Stimulated activated CD8-positive, alpha-beta memory T cell treated with anti-CD3 and anti-CD28 coated beads, Interleukin-2, amount 100 ng/mL, for 48 hours (primary cell): Measurements from ENCODE around the gene NHLRC4.

Experiments used
- DNase-seq, 2 donors: peaks; one replicate each; pipeline ENCODE4 v3.0.0-alpha.2; 2020; ENCODE audit warnings: low read depth in 2 of 2

Gene NHLRC4

DNA sequence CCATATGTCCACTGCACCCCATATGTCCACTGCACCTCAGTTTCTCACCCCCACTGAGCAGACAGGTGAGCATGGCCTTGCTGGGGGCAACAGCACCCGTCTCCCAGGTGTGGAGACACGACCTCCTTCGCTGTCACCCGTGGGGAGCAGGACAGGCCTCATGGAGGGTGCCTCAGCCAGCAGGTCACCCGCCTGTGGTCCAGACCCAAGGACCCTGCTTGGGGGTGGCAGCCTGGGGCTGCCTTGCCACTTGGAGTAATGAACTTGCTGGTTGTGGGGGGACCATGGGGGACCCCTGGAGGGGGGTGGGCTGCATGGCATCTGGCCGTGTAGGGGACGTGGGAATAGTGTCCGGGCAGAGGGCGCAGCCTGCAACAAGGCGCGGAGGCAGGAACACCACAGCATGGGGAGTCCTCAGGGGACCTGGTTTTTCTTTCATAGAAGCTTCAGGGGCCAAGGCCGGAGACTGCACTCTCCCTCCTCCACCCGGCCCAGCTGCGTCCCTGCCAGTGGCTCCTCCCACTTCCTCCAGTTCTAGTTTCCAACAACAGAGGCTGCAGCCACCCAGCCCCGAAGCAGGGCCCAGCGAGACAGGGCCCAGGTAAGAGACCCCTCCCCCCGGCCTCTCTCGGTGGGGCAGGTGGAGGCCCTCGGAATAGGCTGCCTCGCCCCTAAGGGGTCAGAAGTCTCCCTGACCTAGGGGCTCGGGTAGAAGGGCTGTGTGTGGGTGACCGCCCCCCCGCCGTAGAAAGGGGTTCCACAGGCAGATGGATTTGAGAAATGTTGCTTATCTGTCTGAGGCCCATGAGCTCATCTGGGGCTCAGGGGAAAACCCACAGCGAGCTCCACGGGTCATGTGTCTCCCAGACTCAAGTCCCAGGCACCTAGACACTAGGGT lies at the start of gene NHLRC4:
NHLRC4 (plus strand) TSS at position 531 of the 898 bp plus-strand sequence. CDS start 1,043 bp downstream, outside the sequence.
- peak in 1 of 2 donors; percentile 32 for DNase-seq

GRCh38 chr16:518858-519257 lies 47.9 kb upstream of the NHLRC4 start:
- no peak for DNase-seq

GRCh38 chr16:519425-519824 lies 47.4 kb upstream of the NHLRC4 start:
- DNase-seq = no peak

DNA sequence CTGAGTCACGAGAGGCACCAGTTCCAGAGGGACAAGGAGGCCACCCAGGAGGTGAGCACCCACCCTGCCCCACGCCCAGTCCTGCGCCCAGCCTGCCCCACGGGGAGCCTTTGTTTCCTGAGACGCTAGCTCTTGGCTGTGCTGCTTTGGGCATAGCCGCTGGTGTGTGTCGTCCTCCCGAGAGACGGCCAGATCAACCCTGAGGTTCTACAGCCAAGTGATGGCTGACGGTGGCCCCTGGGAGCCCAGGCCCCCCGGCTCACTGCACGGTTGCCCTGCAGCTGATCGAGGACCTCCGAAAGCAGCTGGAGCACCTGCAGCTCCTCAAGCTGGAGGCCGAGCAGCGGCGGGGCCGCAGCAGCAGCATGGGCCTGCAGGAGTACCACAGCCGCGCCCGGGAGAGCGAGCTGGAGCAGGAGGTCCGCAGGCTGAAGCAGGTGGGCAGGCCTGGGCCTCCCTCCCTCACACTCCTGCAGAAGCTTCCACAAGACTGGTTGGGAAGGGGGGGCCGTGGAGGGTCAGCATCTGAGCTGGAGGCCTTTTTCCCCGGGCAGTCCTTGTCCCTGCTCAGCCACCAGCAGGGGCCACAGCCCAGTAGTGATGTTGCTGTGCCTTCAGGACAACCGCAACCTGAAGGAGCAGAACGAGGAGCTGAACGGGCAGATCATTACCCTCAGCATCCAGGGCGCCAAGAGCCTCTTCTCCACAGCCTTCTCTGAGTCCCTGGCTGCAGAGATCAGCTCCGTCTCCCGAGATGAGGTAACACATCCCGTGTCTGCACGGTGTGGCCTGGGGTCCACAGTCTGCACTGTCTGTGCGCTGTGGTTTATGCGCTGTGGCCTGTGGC lies 46.7 kb upstream of the NHLRC4 start:
- no peak for DNase-seq

DNA sequence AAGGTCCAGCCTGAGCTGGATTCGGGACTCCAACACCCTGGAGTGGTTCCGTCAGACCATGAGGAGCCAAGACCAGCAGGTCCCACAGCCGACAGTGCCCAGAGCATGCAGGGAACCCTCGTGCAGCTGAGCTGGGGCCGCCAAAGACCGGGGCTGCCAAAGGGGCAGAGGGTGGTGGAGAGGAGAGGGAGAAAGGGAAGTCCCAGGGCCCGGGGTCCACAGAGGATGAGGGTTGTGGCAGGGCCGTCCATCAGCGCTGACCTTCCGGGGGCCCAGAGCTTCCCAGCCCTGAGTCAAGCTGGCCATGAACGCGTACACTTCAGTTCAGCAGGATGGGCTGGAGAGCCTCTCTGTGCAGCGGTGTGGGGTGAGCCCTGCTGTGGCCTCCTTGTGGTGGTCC lies 46.0 kb upstream of the NHLRC4 start:
- DNase-seq = no peak

DNA sequence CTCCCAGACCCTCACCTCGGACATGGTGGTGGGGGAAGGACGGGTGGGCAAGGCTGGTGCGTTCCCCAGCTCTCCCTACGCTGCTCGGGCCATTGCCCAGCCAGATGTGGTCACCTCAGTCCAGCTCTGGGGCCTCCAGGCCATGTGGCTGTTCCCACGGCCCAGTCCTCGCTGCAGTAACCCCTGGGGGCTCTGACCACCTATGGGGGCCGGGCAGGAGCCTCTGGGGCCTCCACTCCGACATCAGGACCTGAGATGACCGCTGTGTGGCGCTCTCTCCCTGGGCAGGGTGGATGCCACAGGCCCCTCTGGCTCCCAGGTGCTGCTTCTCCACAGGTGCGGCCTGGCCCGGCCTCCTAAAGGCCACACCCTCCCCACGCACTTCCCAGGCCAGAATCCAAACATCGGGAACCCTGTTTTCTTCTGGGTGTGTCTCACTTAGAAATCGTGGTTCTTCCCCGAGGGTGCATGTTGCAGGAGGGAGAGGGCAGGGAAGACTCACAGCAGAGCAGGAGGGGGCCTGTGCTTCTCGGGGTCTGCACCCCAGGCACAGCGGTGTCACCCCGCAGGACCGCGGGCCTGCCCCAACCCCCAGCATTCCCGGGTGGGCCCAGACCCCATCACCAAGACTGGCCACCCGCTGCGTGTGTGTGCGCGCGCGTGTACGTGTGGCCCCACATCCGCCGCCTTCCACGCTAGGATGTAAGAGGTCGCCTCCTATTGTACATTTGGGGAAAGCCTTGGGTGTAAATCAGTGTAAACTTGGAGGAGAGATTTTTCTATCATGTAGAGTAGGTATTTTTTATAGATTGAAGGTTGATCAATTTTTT lies 45.2 kb upstream of the NHLRC4 start:
- no peak for DNase-seq

GRCh38 chr16:522320-523096 lies 44.3 kb upstream of the NHLRC4 start:
- no peak for DNase-seq

- DNase-seq = no peak
Measured at GRCh38 chr16:523097-523741, 43.6 kb upstream of the NHLRC4 start.

DNA sequence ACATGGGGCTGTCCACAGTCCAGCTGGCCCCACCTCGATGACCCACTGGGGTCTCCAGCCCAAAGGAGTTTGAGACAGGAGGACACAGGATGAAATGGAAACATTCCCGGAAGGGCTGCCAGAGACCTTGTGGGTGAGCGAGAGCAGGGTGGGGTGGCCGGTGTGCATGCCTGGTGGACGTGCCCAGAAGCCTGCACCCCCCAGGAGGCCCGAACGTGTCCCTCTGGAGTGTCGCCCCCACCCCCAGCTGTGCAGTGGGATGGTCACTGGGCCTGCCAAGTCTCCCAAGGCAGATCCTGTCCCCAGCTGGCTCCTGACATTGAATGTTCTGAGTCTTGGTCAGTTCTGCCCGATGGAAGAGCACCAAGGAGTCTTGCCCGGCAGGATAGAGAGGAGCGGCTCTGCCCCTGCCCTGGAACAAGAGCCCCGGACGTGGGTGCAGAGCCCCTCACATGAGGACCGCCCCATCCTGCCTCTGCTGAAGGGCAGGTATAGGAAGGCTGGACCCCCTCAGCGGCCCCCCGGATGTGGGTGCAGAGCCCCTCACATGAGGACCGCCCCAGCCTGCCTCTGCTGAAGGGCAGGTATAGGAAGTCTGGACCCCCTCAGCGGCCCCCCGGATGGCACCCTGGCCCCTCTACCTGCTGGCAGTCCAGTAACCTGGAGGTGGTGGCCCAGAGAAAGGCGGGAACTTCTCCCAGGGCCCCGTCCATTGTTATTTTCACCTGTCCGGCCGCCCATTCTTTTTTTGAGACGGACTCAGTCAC lies 42.3 kb upstream of the NHLRC4 start:
- no peak for DNase-seq

GRCh38 chr16:525123-525519 lies 41.7 kb upstream of the NHLRC4 start:
- no peak for DNase-seq

GRCh38 chr16:525520-526180 lies 41.2 kb upstream of the NHLRC4 start:
- peak in 1 of 2 donors; percentile 62 for DNase-seq

DNA sequence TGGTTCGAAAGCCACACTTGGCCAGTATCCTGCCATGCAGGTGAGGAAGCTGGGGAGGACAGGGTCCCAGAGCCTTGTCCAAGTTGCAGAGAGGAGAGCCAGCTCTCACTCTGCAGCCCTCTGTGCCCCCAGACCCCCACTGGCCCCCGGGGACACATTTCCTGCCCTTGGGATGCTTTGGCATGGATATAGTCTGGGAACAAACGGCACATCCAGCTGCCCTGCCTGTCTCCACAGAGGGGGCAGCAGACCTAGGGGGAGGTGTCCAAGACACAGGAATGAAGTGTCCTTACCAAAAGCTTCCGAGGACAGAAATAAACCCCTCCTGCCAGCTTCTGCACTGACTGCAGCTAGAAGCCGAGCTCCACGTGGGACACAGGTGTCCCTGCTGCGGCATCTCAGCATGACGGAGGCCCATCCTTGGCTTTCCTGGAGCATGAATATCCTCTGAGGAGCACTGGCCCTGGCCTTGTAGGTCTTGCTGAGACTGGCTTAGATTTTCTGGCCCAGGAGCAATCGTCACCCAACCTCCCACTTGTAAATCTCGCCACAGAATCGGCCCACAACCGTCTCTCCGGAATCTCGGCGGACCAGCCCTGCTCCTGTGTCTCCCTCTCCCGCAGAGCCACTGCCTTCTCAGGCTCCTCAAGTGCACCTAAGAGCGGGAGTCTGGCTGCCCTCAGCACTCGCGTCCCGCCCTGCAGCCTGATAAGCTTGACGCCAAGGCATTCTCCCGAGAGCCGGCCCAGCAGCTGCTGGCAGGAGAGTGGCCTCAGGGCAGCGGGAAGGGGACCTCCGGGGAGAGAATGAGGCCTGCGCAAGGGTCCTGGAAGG lies 40.4 kb upstream of the NHLRC4 start:
- DNase-seq = no peak

DNA sequence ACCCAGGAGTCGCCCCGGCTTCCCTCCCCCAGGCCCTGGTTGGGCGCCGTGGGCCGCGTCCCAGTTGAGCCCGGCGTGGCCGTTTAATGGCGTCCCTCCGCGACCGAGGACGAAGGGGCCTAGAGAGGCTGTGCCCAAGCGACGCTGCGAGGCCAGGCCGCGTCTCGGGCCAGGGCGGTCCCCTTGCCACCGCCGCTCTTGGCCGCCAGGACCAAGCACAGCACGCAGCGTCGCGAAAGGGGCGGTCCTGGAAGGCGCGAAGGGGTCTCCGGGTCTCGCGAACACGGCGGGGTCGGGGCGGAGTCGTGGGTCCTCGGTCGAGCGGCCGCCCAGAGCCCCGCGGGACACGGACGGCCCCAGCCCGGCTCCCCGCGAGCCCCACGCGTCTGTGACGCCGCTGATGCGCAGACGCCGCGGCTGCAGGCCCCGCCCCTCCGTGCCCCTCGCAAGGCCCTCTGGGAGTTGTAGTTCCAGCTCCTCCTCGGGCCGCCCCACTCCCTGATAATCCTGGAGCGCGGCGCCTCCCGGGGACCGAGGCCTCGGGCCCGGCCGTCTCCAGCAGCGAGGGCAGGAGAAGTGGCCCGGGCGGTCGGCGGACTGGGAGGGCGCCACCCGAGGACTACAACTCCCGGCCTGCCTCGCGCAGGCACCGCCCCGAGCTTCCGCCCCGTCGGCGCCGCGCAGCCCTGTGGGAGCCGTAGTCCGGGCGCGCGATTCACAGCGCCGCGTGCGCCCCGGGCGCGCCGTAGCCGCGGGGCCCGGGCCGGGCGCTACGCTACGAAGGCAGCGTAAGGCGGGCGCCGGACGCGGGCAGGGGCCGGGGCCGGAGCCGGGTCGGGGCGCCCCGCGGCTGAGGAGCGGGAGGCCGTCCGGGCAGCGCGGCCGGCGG lies 39.5 kb upstream of the NHLRC4 start, which contains the start of gene CAPN15:
CAPN15 (plus strand) TSS at position 698 of the 889 bp plus-strand sequence. CDS start 19,127 bp downstream, outside the sequence.
- DNase-seq = peak; percentile 82 to 84

DNA sequence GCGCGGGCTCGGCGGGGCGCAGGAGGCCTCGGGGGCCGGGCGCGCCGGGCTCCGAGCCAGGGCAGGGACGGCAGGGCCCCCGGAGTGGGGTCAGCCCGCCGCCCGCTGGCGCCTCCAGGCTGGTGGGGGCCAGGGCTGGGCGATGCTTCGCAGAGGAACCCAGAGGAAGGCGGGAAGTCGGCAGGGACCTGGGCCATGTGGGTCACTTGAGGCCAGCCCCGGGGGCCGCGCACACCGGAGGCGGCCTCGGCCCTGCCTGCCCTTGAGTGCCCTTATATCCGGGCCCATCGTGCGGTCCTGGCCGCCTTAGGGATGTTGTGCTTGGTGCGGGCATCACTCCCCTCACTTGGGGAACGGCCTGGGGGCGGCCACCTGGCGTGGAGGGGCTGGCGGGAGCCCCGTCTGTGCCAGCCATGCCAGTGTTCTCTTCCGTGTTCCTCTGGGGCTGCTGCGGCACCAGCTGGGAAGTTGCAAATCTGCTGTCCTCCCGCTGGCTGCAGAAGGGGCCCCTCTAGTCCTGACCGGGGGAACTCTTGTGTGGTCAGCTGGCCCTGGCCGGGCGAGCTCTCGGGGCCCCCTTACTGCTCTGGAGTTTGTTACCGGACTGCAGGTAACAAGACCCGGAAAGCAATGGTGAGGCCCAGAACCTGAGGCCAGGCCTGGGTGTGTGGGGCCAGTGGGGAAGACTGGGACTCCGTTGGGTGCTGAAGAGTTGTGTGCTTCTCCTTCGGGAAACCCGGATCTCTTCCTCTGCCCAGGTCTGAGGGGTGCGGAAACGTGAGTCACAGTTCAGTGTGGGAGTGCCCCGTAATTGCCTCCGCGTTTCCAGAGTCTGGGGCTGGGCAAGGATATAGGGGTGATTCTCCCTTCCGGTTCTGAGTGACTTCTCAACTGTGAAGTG lies 38.4 kb upstream of the NHLRC4 start:
- DNase-seq = peak; percentile 14 to 27

DNA sequence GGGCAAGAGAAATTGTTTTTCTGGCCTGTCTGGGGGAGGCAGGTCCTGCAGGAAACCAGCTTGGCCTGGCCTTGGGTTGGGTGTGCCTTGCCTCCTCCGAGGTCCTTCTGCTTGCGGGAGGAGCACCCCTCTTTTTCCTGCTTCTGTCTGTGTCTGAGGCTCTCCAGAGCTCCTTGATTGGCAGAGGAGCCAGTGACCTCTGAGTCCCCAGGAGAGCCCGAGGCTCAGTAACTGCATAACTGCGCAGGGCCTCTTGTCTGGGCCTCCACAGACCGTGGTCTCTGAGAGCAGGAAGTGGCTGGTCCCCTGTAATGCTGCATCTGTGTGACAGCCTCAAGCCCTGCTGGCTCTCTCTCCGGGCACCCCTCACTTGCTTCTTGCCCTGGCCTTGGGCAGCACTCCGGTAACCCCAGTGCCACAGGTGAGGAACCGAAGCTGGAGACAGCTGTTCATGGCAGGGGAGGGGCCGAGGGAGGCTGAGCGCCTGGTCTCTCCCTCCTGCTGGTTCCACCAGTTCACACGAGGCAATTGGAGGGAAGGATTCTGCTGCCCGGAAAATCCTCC lies 37.7 kb upstream of the NHLRC4 start:
- DNase-seq = no peak
